DMS79 treated with DMSO at 0.1 percent for 48 hours (cell line): ENCODE data around the gene SIM2.
A peak's percentile ranks its signal among the peaks of the same experiment; 100 is the strongest.

Source experiments
- DNase-seq: peaks from one replicate; lab custom pipeline; 2025; lab: John Stamatoyannopoulos, UW

Gene SIM2

GRCh38 chr21:36765229-36765628, 66.3 kb downstream of the SIM2 start:
- no peak for DNase-seq

- no peak for DNase-seq
Measured at GRCh38 chr21:36766511-36766910, 67.6 kb downstream of the SIM2 start.

- DNase-seq = no peak
Measured at GRCh38 chr21:36767096-36767495, 68.2 kb downstream of the SIM2 start.

GRCh38 chr21:36768496-36768895, 69.6 kb downstream of the SIM2 start:
- no peak for DNase-seq

- no peak for DNase-seq
Measured at GRCh38 chr21:36769051-36769839, 70.3 kb downstream of the SIM2 start.

GRCh38 chr21:36773117-36773516, 74.2 kb downstream of the SIM2 start:
- DNase-seq = peak; percentile 48

- DNase-seq = no peak
Measured at GRCh38 chr21:36773995-36774394, 75.1 kb downstream of the SIM2 start.

- peak; percentile 9 for DNase-seq
Measured at GRCh38 chr21:36776981-36777617, 78.2 kb downstream of the SIM2 start.

- no peak for DNase-seq
Measured at GRCh38 chr21:36780861-36781260, 81.9 kb downstream of the SIM2 start.

- DNase-seq = peak; percentile 25
Measured at GRCh38 chr21:36783612-36784374, 84.9 kb downstream of the SIM2 start.

GRCh38 chr21:36784947-36785346, 86.0 kb downstream of the SIM2 start:
- DNase-seq = no peak

- no peak for DNase-seq
Measured at GRCh38 chr21:36785615-36786014, 86.7 kb downstream of the SIM2 start.

GRCh38 chr21:36786186-36786585, 87.3 kb downstream of the SIM2 start:
- DNase-seq = no peak

GRCh38 chr21:36788120-36788638, 89.3 kb downstream of the SIM2 start:
- no peak for DNase-seq

GRCh38 chr21:36790616-36791015, 91.7 kb downstream of the SIM2 start:
- DNase-seq = peak; percentile 5

- no peak for DNase-seq
Measured at GRCh38 chr21:36791180-36791579, 92.3 kb downstream of the SIM2 start.

GRCh38 chr21:36791695-36792470, 93.0 kb downstream of the SIM2 start:
- DNase-seq = peak; percentile 45

GRCh38 chr21:36792505-36792967, 93.6 kb downstream of the SIM2 start:
- DNase-seq = peak; percentile 42

GRCh38 chr21:36796070-36796469, 97.2 kb downstream of the SIM2 start:
- DNase-seq = no peak

- no peak for DNase-seq
Measured at GRCh38 chr21:36798491-36798890, 99.6 kb downstream of the SIM2 start.
